ENCODE data around the gene CXCR2. TPM values are rescaled to one million over a fixed set of nuclear protein-coding genes. Genes with fewer than 3 reads are reported as not detected.

The CXCR2 gene
- total RNA-seq, 2 donors from 2014 or later, result 0.07 to 0.35 TPM

GRCh38 chr2:218149848-218150440, 24.1 kb downstream of the CXCR2 start:
- no peak for TF ChIP-seq CTCF (IDR thresholded peaks at IDR 0.05)
- intact Hi-C loops (cut with DNase I), result no loop called here
- Histone ChIP-seq H3K4me1 (no peaks in the 10 kb centered on the region), H3K36me3 (no peaks in the 10 kb centered on the region), H3K9me3 (no peaks in the 10 kb centered on the region), H3K27me3 (no peaks in the 10 kb centered on the region), H3K9ac (ENCODE audit: low read depth in 2 of 2, low read length in 2 of 2) (no peak overlapping the region), H3K27ac (no peak overlapping the region), H3K4me3 (no peak overlapping the region)
- no peak for DNase-seq

- no peaks in the 10 kb centered on the region for H3K36me3 ChIP-seq
- intact Hi-C loops (cut with DNase I), result no loop called here
- H3K27me3 ChIP-seq, result no peaks in the 10 kb centered on the region
- no peak for DNase-seq
- no peak for TF ChIP-seq CTCF (IDR thresholded peaks at IDR 0.05)
- no peaks in the 10 kb centered on the region for H3K4me1 ChIP-seq
- no peak overlapping the region for H3K9ac ChIP-seq (ENCODE audit: low read depth in 2 of 2, low read length in 2 of 2)
- H3K9me3 ChIP-seq, result no peaks in the 10 kb centered on the region
- H3K27ac ChIP-seq, result no peak overlapping the region
- H3K4me3 ChIP-seq, result no peak overlapping the region
Observed at GRCh38 chr2:218152172-218152571, 26.3 kb downstream of the CXCR2 start.

- no peak overlapping the region for H3K9ac ChIP-seq (ENCODE audit: low read depth in 2 of 2, low read length in 2 of 2)
- H3K4me3 ChIP-seq, result no peak overlapping the region
- H3K27ac ChIP-seq, result no peak overlapping the region
- H3K4me1 ChIP-seq, result no peaks in the 10 kb centered on the region
- H3K36me3 ChIP-seq, result no peaks in the 10 kb centered on the region
- DNase-seq, result no peak
- intact Hi-C loops (cut with DNase I), result no loop called here
- H3K27me3 ChIP-seq, result no peaks in the 10 kb centered on the region
- no peaks in the 10 kb centered on the region for H3K9me3 ChIP-seq
- TF ChIP-seq CTCF (IDR thresholded peaks at IDR 0.05), result no peak
Observed at GRCh38 chr2:218152777-218153176, 26.9 kb downstream of the CXCR2 start.

GRCh38 chr2:218155953-218156479, 30.2 kb downstream of the CXCR2 start:
- no peaks in the 10 kb centered on the region for H3K4me1 ChIP-seq
- no peaks in the 10 kb centered on the region for H3K36me3 ChIP-seq
- no peak for DNase-seq
- no peak for TF ChIP-seq CTCF (IDR thresholded peaks at IDR 0.05)
- intact Hi-C loops (cut with DNase I), result no loop called here
- no peaks in the 10 kb centered on the region for H3K9me3 ChIP-seq
- H3K9ac ChIP-seq (ENCODE audit: low read depth in 2 of 2, low read length in 2 of 2), result no peak overlapping the region
- no peak overlapping the region for H3K27ac ChIP-seq
- H3K4me3 ChIP-seq, result no peak overlapping the region
- H3K27me3 ChIP-seq, result no peaks in the 10 kb centered on the region

GRCh38 chr2:218161644-218162043, 35.8 kb downstream of the CXCR2 start:
- DNase-seq, result no peak
- TF ChIP-seq CTCF (IDR thresholded peaks at IDR 0.05), result no peak
- Histone ChIP-seq H3K9ac (ENCODE audit: low read depth in 2 of 2, low read length in 2 of 2) (no peak overlapping the region), H3K9me3 (no peaks in the 10 kb centered on the region), H3K4me3 (no peak overlapping the region), H3K36me3 (no peaks in the 10 kb centered on the region), H3K27ac (no peak overlapping the region), H3K27me3 (no peaks in the 10 kb centered on the region), H3K4me1 (no peaks in the 10 kb centered on the region)
- intact Hi-C loops (cut with DNase I), result no loop called here

Measured in colonic mucosa (tissue), 4 donors.